ENCODE data around the gene TMCC2. TPM values are rescaled to one million over a fixed set of nuclear protein-coding genes. Genes with fewer than 3 reads are reported as not detected.

TMCC2 gene
- total RNA-seq, 4 donors from 2014 or later: 0.96 to 4.9 (median 2.2) TPM

GRCh38 chr1:205310976-205311704 lies 83.4 kb downstream of the TMCC2 start:
- DNase-seq (ENCODE audit: low spot score): no peak
- TF ChIP-seq CTCF (IDR thresholded peaks at IDR 0.05): no peak
- no peak for ATAC-seq (ENCODE audit: low FRiP score)

GRCh38 chr1:205312866-205313562 lies 85.3 kb downstream of the TMCC2 start:
- no peak for ATAC-seq (ENCODE audit: low FRiP score)
- TF ChIP-seq CTCF (IDR thresholded peaks at IDR 0.05): no peak
- no peak for DNase-seq (ENCODE audit: low spot score)

- no peak for DNase-seq (ENCODE audit: low spot score)
- no peak for TF ChIP-seq CTCF (IDR thresholded peaks at IDR 0.05)
- ATAC-seq (ENCODE audit: low FRiP score): no peak
Observed at GRCh38 chr1:205313563-205314308, 86.0 kb downstream of the TMCC2 start.

- ATAC-seq (ENCODE audit: low FRiP score): no peak
Observed at GRCh38 chr1:205315008-205315618, 87.4 kb downstream of the TMCC2 start.

GRCh38 chr1:205316161-205316566 lies 88.4 kb downstream of the TMCC2 start:
- DNase-seq (ENCODE audit: low spot score) (no peak), ATAC-seq (ENCODE audit: low FRiP score) (no peak)
- TF ChIP-seq CTCF (IDR thresholded peaks at IDR 0.05): no peak

More at GRCh38 chr1:205315008-205315618, 87.4 kb downstream of the TMCC2 start:
- no peak for TF ChIP-seq CTCF (IDR thresholded peaks at IDR 0.05)
- no peak for DNase-seq (ENCODE audit: low spot score)

GRCh38 chr1:205317311-205317917 lies 89.7 kb downstream of the TMCC2 start:
- no peak for TF ChIP-seq CTCF (IDR thresholded peaks at IDR 0.05)
- no peak for ATAC-seq (ENCODE audit: low FRiP score)
- no peak for DNase-seq (ENCODE audit: low spot score)

All from omental fat pad (tissue), 4 donors.